OCI-LY7 (cell line): ENCODE data around the gene SPC24. TPM values are rescaled to one million over a fixed set of nuclear protein-coding genes. Genes with fewer than 3 reads are reported as not detected.

Experiments used
- BruUV-seq: library from RNA; stranded (reverse); fragments of 400-500 nt; replicated peaks from 2 replicates; lab custom pipeline; 2021; lab: Mats Ljungman, UMichigan
- CTCF ChIA-PET: fragments of 300-600 bp; sonication (Branson Sonifier 250); formaldehyde crosslinking; loops from one replicate; lab custom pipeline; 2022; ENCODE audit warnings: antibody characterized with exemption; ENCODE audit not compliant: unreplicated experiment; lab: Charles Lee
- POLR2A ChIA-PET: fragments of 300-600 bp; sonication (Branson Sonifier 250); formaldehyde crosslinking; loops from one replicate; lab custom pipeline; 2022; ENCODE audit warnings: antibody characterized with exemption; lab: Charles Lee
- DNase-seq: peaks from one replicate; pipeline ENCODE4 v3.0.0-alpha.2; 2015; ENCODE audit warnings: low spot score
- H2AFZ ChIP-seq: fragments of 200-600 bp; sonication (generic), shearing (Covaris generic); 2 replicates; pipeline ENCODE4 v1.6.1; 2014; ENCODE audit warnings: mild to moderate bottlenecking, antibody characterized with exemption, low read length, moderate library complexity
- H3K27ac ChIP-seq: fragments of 200-600 bp; sonication (generic); 2 replicates; pipeline ENCODE4 v1.5.1; 2014; ENCODE audit warnings: mixed run types, low read depth, mild to moderate bottlenecking, moderate library complexity, low read length, inconsistent platforms; ENCODE audit not compliant: poor library complexity, severe bottlenecking
- H3K36me3 ChIP-seq: fragments of 200-600 bp; sonication (generic); 2 replicates; pipeline ENCODE4 v1.6.1; 2014; ENCODE audit warnings: mild to moderate bottlenecking, antibody characterized with exemption, low read length, moderate library complexity, mixed read lengths; ENCODE audit not compliant: insufficient read depth
- H3K4me1 ChIP-seq: fragments of 200-600 bp; sonication (generic); 2 replicates; pipeline ENCODE4 v1.5.1; 2014; ENCODE audit warnings: mild to moderate bottlenecking, low read length; ENCODE audit not compliant: insufficient read depth, poor library complexity, severe bottlenecking
- H3K4me2 ChIP-seq: fragments of 200-600 bp; sonication (generic); 2 replicates; pipeline ENCODE4 v1.6.1; 2014; ENCODE audit warnings: mild to moderate bottlenecking, low read length
- H3K4me3 ChIP-seq: fragments of 200-600 bp; sonication (generic); 2 replicates; pipeline ENCODE4 v1.5.1; 2014; ENCODE audit warnings: mild to moderate bottlenecking, low read depth, low read length; ENCODE audit not compliant: poor library complexity, severe bottlenecking
- H3K79me2 ChIP-seq: fragments of 200-600 bp; sonication (generic); 2 replicates; pipeline ENCODE4 v1.6.1; 2016; ENCODE audit warnings: low read depth, mild to moderate bottlenecking, low read length, moderate library complexity, mixed read lengths; ENCODE audit not compliant: insufficient read depth
- H3K9me2 ChIP-seq: fragments of 200-600 bp; sonication (generic); 2 replicates; pipeline ENCODE4 v1.6.1; 2016; ENCODE audit warnings: mild to moderate bottlenecking, low read length, mixed read lengths; ENCODE audit not compliant: insufficient read depth
- H3K9me3 ChIP-seq: fragments of 200-600 bp; sonication (generic); 2 replicates; pipeline ENCODE4 v1.6.1; 2014; ENCODE audit warnings: mild to moderate bottlenecking, mixed run types, low read length, mixed read lengths
- H4K20me1 ChIP-seq: fragments of 200-600 bp; sonication (generic); 2 replicates; pipeline ENCODE4 v1.6.1; 2014; ENCODE audit warnings: mild to moderate bottlenecking, antibody characterized with exemption, low read length, moderate library complexity, mixed read lengths; ENCODE audit not compliant: insufficient read depth
- EZH2phosphoT487 ChIP-seq: fragments of 200-600 bp; sonication (generic); IDR thresholded peaks from 2 replicates; pipeline ENCODE4 v1.6.1; 2018; ENCODE audit warnings: low read depth, borderline replicate concordance, mild to moderate bottlenecking, mixed run types, antibody characterized with exemption, low read length, moderate library complexity, mixed read lengths
- intact Hi-C: fragments of 100-400 bp; cut with micrococcal nuclease; formaldehyde crosslinking; loops from one replicate; pipeline ENCODE4 v1.10.0; 2022; ENCODE audit not compliant: unreplicated experiment
- total RNA-seq, 2 experiments: library from RNA; depleted of rRNA in 1 of 2; stranded (reverse); fragments of >200 nt in 1 of 2; shearing (Covaris generic) in 1 of 2; gene quantifications; 2 replicates each; pipeline ENCODE4 v1.2.3, GENCODE V29; 2014 to 2022
- TF ChIP-seq, protein P1 (sequence below): fragments of 200-600 bp; sonication (generic); conservative IDR thresholded peaks from 2 replicates; pipeline ENCODE4 v1.5.1; 2014; ENCODE audit warnings: mild to moderate bottlenecking, antibody characterized with exemption, low read length, moderate library complexity, mixed read lengths

Gene SPC24
- total RNA-seq, 2 experiments from 2014 or later: 133 to 184 TPM

DNA sequence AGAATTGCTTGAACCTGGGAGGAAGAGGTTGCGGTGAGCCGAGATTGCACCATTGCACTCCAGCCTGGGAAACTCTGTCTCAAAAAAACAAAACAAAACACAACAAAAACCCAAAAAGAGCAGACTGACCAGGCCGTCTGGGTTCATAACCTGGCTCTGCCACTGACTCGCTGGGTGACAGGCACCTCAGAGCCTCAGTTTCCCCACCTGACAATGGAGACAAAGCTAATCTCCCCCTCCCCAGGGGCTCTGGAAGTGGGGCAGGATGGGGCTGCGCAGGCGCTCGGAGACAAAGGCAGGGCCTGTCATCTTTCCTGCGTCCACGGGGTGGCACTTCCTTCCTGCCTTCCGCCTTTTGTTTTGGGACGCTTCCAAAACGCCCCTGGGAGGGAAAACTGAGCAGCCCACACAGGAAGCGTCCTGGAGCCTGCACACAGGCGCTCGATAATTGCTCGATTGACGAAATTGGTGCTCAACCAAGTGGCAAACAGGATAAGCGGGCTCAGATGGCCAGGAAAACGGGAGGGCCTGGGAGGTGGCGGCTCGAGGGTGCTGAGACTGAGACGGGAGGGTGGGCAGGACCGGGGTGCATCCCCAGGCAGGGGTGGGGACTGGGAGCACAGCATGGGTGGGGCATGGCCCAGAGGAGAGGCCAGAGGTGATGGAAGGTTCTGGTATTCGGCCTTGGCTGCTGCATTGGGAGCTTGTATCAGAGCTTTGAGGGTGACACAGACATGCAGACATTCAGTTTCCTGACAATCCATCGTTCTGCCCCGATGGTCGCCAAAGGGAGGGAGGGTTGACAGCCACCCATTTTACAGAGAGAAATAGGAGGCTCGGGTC is 17.8 kb downstream of the SPC24 start:
- no peak overlapping the region for H2AFZ ChIP-seq
- no TSS peak for BruUV-seq

DNA sequence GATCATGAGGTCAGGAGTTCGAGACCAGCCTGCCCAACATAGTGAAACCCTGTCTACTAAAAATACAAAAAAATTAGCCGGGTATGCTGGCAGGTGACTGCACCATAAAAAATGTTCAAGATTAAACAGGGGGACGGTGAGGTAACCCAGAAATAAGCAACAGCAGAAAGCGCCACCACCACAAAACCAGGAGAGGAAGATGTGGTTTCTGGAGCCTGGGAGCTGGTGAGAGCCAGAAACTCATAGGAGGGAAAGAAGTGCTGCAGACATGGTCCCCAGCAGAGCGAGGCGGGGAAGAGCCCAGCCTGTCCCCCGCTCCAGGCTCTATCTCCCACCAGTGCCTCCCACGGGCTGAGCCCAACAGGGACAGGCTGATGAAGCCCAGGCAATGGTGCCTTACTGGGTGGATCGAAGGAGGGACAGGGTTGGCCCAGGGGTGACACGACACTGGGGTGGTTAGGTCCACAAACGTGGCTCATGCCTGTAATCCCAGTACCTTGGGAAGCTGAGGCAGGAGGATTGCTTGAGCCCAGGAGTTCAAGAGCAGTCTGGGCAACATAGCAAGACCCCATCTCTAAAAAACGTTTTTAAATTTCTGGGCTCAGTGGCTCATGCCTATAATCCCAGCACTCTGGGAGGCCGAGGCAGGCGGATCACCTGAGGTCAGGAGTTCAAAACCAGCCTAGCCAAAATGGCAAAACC is 19.0 kb downstream of the SPC24 start:
- intact Hi-C loops: loop anchor here (1.0 kb wide), 1 partner anchor 67 kb away; no protein-coding TSS in a partner anchor
- no TSS peak for BruUV-seq
- Histone ChIP-seq H3K4me1 (peaks cover 15% of the 10 kb centered on the region), H3K9me2 (no peaks in the 10 kb centered on the region), H3K4me2 (no peak overlapping the region), H3K9me3 (no peaks in the 10 kb centered on the region), H3K79me2 (no peaks in the 10 kb centered on the region), H2AFZ (no peak overlapping the region), H3K36me3 (peaks cover 27% of the 10 kb centered on the region), H3K27ac (no peak overlapping the region), H4K20me1 (no peaks in the 10 kb centered on the region), H3K4me3 (no peak overlapping the region)
- TF ChIP-seq, protein P1, sequence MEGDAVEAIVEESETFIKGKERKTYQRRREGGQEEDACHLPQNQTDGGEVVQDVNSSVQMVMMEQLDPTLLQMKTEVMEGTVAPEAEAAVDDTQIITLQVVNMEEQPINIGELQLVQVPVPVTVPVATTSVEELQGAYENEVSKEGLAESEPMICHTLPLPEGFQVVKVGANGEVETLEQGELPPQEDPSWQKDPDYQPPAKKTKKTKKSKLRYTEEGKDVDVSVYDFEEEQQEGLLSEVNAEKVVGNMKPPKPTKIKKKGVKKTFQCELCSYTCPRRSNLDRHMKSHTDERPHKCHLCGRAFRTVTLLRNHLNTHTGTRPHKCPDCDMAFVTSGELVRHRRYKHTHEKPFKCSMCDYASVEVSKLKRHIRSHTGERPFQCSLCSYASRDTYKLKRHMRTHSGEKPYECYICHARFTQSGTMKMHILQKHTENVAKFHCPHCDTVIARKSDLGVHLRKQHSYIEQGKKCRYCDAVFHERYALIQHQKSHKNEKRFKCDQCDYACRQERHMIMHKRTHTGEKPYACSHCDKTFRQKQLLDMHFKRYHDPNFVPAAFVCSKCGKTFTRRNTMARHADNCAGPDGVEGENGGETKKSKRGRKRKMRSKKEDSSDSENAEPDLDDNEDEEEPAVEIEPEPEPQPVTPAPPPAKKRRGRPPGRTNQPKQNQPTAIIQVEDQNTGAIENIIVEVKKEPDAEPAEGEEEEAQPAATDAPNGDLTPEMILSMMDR: no peak
- TF ChIP-seq EZH2phosphoT487: no peak
- no peak for DNase-seq
- ChIA-PET CTCF (no interaction called here), POLR2A (no interaction called here)

More for the DNA sequence above, 17.8 kb downstream of the SPC24 start:
- H3K4me3 ChIP-seq: no peak overlapping the region
- TF ChIP-seq, protein P1: peak; percentile 79
- TF ChIP-seq EZH2phosphoT487: no peak
- peaks cover 25% of the 10 kb centered on the region for H3K4me1 ChIP-seq
- intact Hi-C loops: loop anchor here (1.0 kb wide), 1 partner anchor 66 kb away; no protein-coding TSS in a partner anchor
- peak overlapping the region; percentile 43; the same call in 1 of the 2 replicates for H3K4me2 ChIP-seq
- H4K20me1 ChIP-seq: no peaks in the 10 kb centered on the region
- CTCF ChIA-PET: no interaction called here
- no peak overlapping the region for H3K27ac ChIP-seq
- peak; percentile 57 for DNase-seq
- no peaks in the 10 kb centered on the region for H3K9me2 ChIP-seq
- POLR2A ChIA-PET: no interaction called here
- H3K9me3 ChIP-seq: no peaks in the 10 kb centered on the region
- H3K79me2 ChIP-seq: no peaks in the 10 kb centered on the region
- peaks cover 16% of the 10 kb centered on the region for H3K36me3 ChIP-seq
